Gastroesophageal sphincter (tissue), 4 donors: ENCODE data around the gene MCF2L2. TPM values are rescaled to one million over a fixed set of nuclear protein-coding genes. Genes with fewer than 3 reads are reported as not detected.

Experiments
- ATAC-seq: fragments of 150-250 bp; one replicate; pipeline ENCODE4 v1.9.1; 2016; ENCODE audit warnings: mild to moderate bottlenecking, moderate library complexity
- H3K27ac ChIP-seq, 4 donors: fragments of 200-600 bp; sonication (generic) in 3 of 4; 1 replicate in 3 of 4; 2 replicates in 1 of 4; pipeline ENCODE4 v1.5.1; 2016 to 2019
- H3K27me3 ChIP-seq: fragments of 200-600 bp; sonication (generic); one replicate; pipeline ENCODE4 v1.5.1; 2019
- H3K36me3 ChIP-seq, 2 donors: fragments of 200-600 bp; sonication (generic); one replicate each; pipeline ENCODE4 v1.5.1; 2019; ENCODE audit warnings: control low read depth in 1 of 2
- H3K4me1 ChIP-seq, 3 donors: fragments of 200-600 bp; sonication (generic); 1 replicate in 2 of 3; 2 replicates in 1 of 3; pipeline ENCODE4 v1.5.1; 2016 to 2019; ENCODE audit warnings: control low read depth in 2 of 3
- H3K4me3 ChIP-seq, 2 donors: fragments of 200-600 bp; sonication (generic); one replicate each; pipeline ENCODE4 v1.5.1; 2019; ENCODE audit warnings: mild to moderate bottlenecking in 1 of 2, moderate library complexity in 1 of 2
- H3K9me3 ChIP-seq, 3 donors: fragments of 200-600 bp; sonication (generic); one replicate each; pipeline ENCODE4 v1.5.1; 2017 to 2019; ENCODE audit warnings: control low read depth in 2 of 3
- EP300 ChIP-seq: sonication (generic); formaldehyde crosslinking; IDR thresholded peaks from one replicate; pipeline ENCODE4 v1.6.1; 2017; ENCODE audit warnings: antibody characterized with exemption, mild to moderate bottlenecking
- POLR2A ChIP-seq, 2 donors: fragments of 450-650 bp; IDR thresholded peaks; one replicate each; pipeline ENCODE4 v1.6.1; 2017; ENCODE audit warnings: antibody characterized with exemption in 2 of 2, mild to moderate bottlenecking in 2 of 2, moderate library complexity in 1 of 2
- POLR2AphosphoS5 ChIP-seq: sonication (generic); formaldehyde crosslinking; IDR thresholded peaks from one replicate; pipeline ENCODE4 v1.6.1; 2017; ENCODE audit warnings: antibody characterized with exemption
- WGBS, 2 donors: methylation state at CpG; one replicate each; pipeline ENCODE4 v1.1.5; 2018; ENCODE audit warnings: low coverage in 1 of 2; 5-methylcytosine and 5-hydroxymethylcytosine counted together
- total RNA-seq, 4 donors: library from RNA; depleted of rRNA; stranded (reverse); fragments of >200 nt; gene quantifications; one replicate each; pipeline ENCODE4 v1.1.0, GENCODE V29; 2016
- TF ChIP-seq, protein P1 (sequence below), 4 experiments: fragments of 200-600 bp in 2 of 4; fragments of 450-650 bp in 2 of 4; sonication (generic) in 1 of 4; IDR thresholded peaks; one replicate each; pipeline ENCODE4 v1.5.1; 2017 to 2019; ENCODE audit warnings: antibody characterized with exemption in 4 of 4, mild to moderate bottlenecking in 2 of 4, moderate library complexity in 2 of 4

Gene MCF2L2
- total RNA-seq, 4 donors from 2014 or later = 0.67 to 4.0 (median 2.7) TPM

DNA sequence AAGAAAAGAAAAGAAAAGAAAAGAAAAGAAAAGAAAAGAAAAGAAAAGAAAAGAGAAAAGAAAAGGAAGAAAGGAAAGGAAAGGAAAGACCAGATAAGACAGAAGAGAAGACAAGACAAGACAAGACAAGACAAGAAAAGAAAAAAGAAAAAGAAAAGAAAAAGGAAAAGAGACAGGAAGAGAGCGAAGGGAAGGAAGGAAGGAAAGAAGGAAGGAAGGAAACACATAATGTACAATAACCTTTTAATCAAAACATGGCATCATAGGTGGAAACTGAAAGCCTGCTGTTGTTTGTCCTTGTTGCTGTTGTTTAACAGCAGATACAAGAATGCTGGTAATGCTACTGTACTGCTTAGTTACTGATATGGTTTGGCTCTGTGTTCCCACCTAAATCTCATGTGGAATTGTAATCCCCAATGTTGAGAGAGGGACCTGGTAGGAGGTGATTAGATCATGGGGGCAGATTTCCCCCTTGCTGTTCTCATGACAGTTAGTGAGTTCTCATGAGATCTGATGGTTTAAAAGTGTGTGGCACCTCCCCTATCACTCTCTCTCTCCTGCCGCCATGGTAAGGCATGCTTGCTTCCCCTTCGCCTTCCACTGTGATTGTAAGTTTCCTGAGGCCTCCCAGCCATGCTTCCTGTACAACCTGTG is 67.3 kb downstream of the MCF2L2 start:
- Histone ChIP-seq H3K4me3 (no peak overlapping the region), H3K27me3 (no peaks in the 10 kb centered on the region), H3K4me1 (no peaks in the 10 kb centered on the region), H3K36me3 (no peaks in the 10 kb centered on the region), H3K9me3 (no peaks in the 10 kb centered on the region), H3K27ac (no peak overlapping the region)
- TF ChIP-seq, protein P1, sequence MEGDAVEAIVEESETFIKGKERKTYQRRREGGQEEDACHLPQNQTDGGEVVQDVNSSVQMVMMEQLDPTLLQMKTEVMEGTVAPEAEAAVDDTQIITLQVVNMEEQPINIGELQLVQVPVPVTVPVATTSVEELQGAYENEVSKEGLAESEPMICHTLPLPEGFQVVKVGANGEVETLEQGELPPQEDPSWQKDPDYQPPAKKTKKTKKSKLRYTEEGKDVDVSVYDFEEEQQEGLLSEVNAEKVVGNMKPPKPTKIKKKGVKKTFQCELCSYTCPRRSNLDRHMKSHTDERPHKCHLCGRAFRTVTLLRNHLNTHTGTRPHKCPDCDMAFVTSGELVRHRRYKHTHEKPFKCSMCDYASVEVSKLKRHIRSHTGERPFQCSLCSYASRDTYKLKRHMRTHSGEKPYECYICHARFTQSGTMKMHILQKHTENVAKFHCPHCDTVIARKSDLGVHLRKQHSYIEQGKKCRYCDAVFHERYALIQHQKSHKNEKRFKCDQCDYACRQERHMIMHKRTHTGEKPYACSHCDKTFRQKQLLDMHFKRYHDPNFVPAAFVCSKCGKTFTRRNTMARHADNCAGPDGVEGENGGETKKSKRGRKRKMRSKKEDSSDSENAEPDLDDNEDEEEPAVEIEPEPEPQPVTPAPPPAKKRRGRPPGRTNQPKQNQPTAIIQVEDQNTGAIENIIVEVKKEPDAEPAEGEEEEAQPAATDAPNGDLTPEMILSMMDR (IDR thresholded peaks at IDR 0.05) = no peak
- no peak for TF ChIP-seq EP300
- TF ChIP-seq POLR2A (IDR thresholded peaks at IDR 0.05) = no peak
- no peak for TF ChIP-seq POLR2AphosphoS5
- 86 to 91% methylated on average over 2 to 3 of the region's 3 CpGs for WGBS, 2 donors
- no peak for ATAC-seq

DNA sequence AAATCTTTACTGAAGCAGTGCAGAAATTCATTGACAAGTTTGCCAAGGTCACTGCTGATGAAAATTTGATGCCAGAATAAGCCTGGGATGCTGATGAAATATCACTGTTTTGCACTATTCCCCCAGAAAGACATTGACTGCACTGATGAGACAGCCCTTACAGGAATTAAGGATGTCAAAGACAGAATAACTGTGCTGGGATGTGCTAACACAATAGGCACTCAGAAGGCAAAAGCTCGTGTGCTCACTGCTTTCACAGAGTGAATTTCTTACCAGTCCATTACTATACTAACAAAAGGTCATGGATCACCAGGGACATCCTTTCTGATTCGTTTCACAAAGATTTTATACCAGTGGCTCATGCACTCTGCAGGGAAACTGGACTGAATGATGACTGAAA is 69.4 kb downstream of the MCF2L2 start:
- no peaks in the 10 kb centered on the region for H3K4me1 ChIP-seq
- H3K4me3 ChIP-seq = no peak overlapping the region
- ATAC-seq = no peak
- no peak overlapping the region for H3K27ac ChIP-seq
- TF ChIP-seq EP300 = no peak
- TF ChIP-seq POLR2A (IDR thresholded peaks at IDR 0.05) = no peak
- no peak for TF ChIP-seq POLR2AphosphoS5
- TF ChIP-seq, protein P1 (IDR thresholded peaks at IDR 0.05) = no peak
- no peaks in the 10 kb centered on the region for H3K36me3 ChIP-seq
- H3K9me3 ChIP-seq = no peaks in the 10 kb centered on the region
- no peaks in the 10 kb centered on the region for H3K27me3 ChIP-seq
- whole genome bisulfite sequencing, 2 donors = 25 to 46% methylated on average over 2 of the region's 2 CpGs

DNA sequence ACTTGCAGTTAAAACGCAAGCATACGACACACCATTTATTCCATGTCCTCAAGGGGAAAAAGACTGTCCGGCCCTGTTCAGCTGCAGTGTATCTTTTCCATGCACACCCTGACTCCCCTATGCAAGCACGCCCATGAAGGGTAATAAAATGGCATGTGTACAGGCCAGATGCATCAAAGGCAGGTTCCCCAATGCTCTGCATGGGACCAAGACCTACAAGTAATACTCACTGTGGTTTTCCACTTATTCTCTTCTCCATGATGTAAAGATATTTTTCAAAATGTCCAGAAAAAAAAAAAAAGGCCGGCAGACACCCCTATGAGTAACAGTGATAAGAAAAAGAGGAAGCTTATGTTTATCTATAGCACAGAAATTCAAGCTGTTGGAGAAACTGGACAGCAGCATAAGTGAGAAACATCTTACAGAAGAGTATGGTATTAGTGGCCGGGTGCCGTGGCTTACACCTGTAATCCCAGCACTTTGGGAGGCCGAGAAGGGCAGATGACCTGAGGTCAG is 70.8 kb downstream of the MCF2L2 start:
- H3K36me3 ChIP-seq = no peaks in the 10 kb centered on the region
- H3K27ac ChIP-seq = no peak overlapping the region

DNA sequence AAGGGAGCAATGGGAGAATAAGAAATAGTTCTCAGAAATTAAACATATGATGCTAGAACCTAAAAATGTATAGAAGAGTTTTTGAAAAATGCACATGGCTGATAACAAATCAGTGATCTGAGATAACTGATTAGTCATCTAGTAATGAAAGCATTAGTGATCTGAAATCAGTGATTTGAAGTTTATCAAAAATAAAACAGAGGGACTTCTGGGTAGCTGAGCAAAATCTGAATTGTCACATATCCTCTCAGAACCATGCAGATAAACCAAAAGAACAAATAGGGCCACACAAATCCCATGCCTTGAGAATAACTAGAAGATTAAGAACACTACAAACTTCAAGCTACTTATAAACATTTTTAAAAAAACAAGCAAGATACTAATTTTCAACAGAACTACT is 71.5 kb downstream of the MCF2L2 start:
- TF ChIP-seq POLR2AphosphoS5 (no peak), EP300 (no peak), POLR2A (IDR thresholded peaks at IDR 0.05) (no peak)
- TF ChIP-seq, protein P1 (IDR thresholded peaks at IDR 0.05) = no peak
- ATAC-seq = no peak
- no peaks in the 10 kb centered on the region for H3K36me3 ChIP-seq
- no peak overlapping the region for H3K4me3 ChIP-seq
- no peaks in the 10 kb centered on the region for H3K4me1 ChIP-seq
- no peak overlapping the region for H3K27ac ChIP-seq
- H3K27me3 ChIP-seq = no peaks in the 10 kb centered on the region
- no peaks in the 10 kb centered on the region for H3K9me3 ChIP-seq

More for the DNA sequence above, 70.8 kb downstream of the MCF2L2 start:
- ATAC-seq = no peak
- no peak overlapping the region for H3K4me3 ChIP-seq
- H3K4me1 ChIP-seq = no peaks in the 10 kb centered on the region
- H3K9me3 ChIP-seq = no peaks in the 10 kb centered on the region
- TF ChIP-seq, protein P1 (IDR thresholded peaks at IDR 0.05) = no peak
- TF ChIP-seq EP300 (no peak), POLR2A (IDR thresholded peaks at IDR 0.05) (no peak), POLR2AphosphoS5 (no peak)
- no peaks in the 10 kb centered on the region for H3K27me3 ChIP-seq
- 77 to 86% methylated on average over 7 to 8 of the region's 8 CpGs for WGBS, 2 donors

DNA sequence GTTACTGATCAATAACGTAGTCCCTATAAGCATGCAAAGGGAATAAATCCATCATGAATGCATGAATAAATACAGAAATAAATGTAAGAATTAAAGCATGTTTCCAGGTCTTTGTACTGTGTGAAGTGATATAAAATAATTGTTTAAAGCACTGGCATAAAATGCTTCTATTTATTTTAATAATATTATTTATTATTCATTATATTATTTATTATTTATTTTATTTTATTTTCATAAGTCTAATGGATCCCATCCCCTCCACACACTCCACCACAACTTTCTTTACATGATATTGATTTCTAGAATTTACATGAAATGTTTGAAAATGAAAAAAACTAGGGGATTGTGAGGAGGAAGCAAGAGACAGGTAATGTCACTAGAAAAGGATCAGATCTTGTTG is 73.5 kb downstream of the MCF2L2 start:
- ATAC-seq = no peak
- no peaks in the 10 kb centered on the region for H3K9me3 ChIP-seq
- TF ChIP-seq POLR2A (IDR thresholded peaks at IDR 0.05) = no peak
- TF ChIP-seq EP300 = no peak
- TF ChIP-seq POLR2AphosphoS5 = no peak
- TF ChIP-seq, protein P1 (IDR thresholded peaks at IDR 0.05) = no peak
- H3K4me1 ChIP-seq = no peaks in the 10 kb centered on the region
- H3K27ac ChIP-seq = no peak overlapping the region
- H3K4me3 ChIP-seq = no peak overlapping the region
- H3K36me3 ChIP-seq = no peaks in the 10 kb centered on the region
- WGBS, 2 donors = 91% methylated on average over 1 of the region's 1 CpG; no CpG with 5 or more reads in 1 of the 2 donors
- no peaks in the 10 kb centered on the region for H3K27me3 ChIP-seq
